Endodermal cell (in vitro differentiated cells): ENCODE measurements around the gene MYO7B. TPM values are rescaled to one million over a fixed set of nuclear protein-coding genes. Genes with fewer than 3 reads are reported as not detected.

ENCODE experiments used
- DNase-seq: peaks from one replicate; pipeline ENCODE4 v3.0.0-alpha.2; 2017
- H3K27ac ChIP-seq: 2 replicates; pipeline ENCODE4 v1.5.1; 2013; ENCODE audit warnings: mild to moderate bottlenecking, low read depth, low read length, moderate library complexity
- H3K27me3 ChIP-seq: 2 replicates; pipeline ENCODE4 v1.6.1; 2013; ENCODE audit warnings: mild to moderate bottlenecking, low read length, moderate library complexity; ENCODE audit not compliant: insufficient read depth, control insufficient read depth, poor library complexity, severe bottlenecking
- H3K36me3 ChIP-seq: 2 replicates; pipeline ENCODE4 v1.7.0; 2013; ENCODE audit warnings: mild to moderate bottlenecking, low read length, moderate library complexity; ENCODE audit not compliant: control insufficient read depth, insufficient read depth
- H3K4me1 ChIP-seq: one replicate; pipeline ENCODE4 v1.7.0; 2013; ENCODE audit warnings: low read length; ENCODE audit not compliant: control insufficient read depth, insufficient read depth
- H3K4me3 ChIP-seq: 2 replicates; pipeline ENCODE4 v1.5.1; 2013; ENCODE audit warnings: mild to moderate bottlenecking, low read length, moderate library complexity
- H3K9ac ChIP-seq: 2 replicates; pipeline ENCODE4 v1.6.1; 2013; ENCODE audit warnings: mild to moderate bottlenecking, low read length, moderate library complexity; ENCODE audit not compliant: poor library complexity, severe bottlenecking; ENCODE audit errors: extremely low read depth
- H3K9me3 ChIP-seq: 2 replicates; pipeline ENCODE4 v1.6.1; 2013; ENCODE audit warnings: mild to moderate bottlenecking, low read length, moderate library complexity; ENCODE audit not compliant: control insufficient read depth
- H3K27ac Mint-ChIP-seq: 2 replicates; pipeline ENCODE4 v1.8.0; 2020; ENCODE audit warnings: mixed read lengths
- H3K27me3 Mint-ChIP-seq: 2 replicates; pipeline ENCODE4 v1.8.0; 2021; ENCODE audit warnings: mild to moderate bottlenecking, mixed read lengths; ENCODE audit not compliant: insufficient read depth
- H3K36me3 Mint-ChIP-seq: 2 replicates; pipeline ENCODE4 v1.8.0; 2020; ENCODE audit warnings: low read depth, mixed read lengths
- H3K4me1 Mint-ChIP-seq: 2 replicates; pipeline ENCODE4 v1.8.0; 2020; ENCODE audit warnings: mixed read lengths
- H3K4me3 Mint-ChIP-seq: 2 replicates; pipeline ENCODE4 v1.8.0; 2020; ENCODE audit warnings: mild to moderate bottlenecking, moderate library complexity, mixed read lengths
- H3K9me3 Mint-ChIP-seq: 2 replicates; pipeline ENCODE4 v1.8.0; 2020; ENCODE audit warnings: mild to moderate bottlenecking, mixed read lengths
- CTCF ChIP-seq: fragments of 200-600 bp; sonication (generic); conservative IDR thresholded peaks from 2 replicates; pipeline ENCODE4 v1.5.0; 2021; ENCODE audit warnings: antibody characterized with exemption, mild to moderate bottlenecking
- WGBS, 2 experiments: methylation state at CpG; one replicate each; pipeline versions ENCODE4 v1.1.5 to v1.1.7; 2013; ENCODE audit warnings: missing lambda C conversion rate in 2 of 2, mixed read lengths in 1 of 2; ENCODE audit not compliant: insufficient coverage in 1 of 2, insufficient read length in 1 of 2; 5-methylcytosine and 5-hydroxymethylcytosine counted together
- total RNA-seq, 2 donors: library from RNA; stranded (reverse); fragmentation: NEBNext Ultra II Directional in 1 of 2; extraction: Animal tissue kit (Norgen Biotek cat#: 25700) in 1 of 2; gene quantifications; 2 replicates in 1 of 2; 3 replicates in 1 of 2; pipeline ENCODE4 v1.2.1, GENCODE V29; 2021

Gene MYO7B
- total RNA-seq, 2 donors from 2014 or later: 0.11 TPM; not detected in 1

- Histone ChIP-seq H3K27me3 (peaks cover 8% of the 10 kb centered on the region), H3K27ac (no peak overlapping the region), H3K9me3 (peaks cover 3% of the 10 kb centered on the region), H3K4me3 (no peak overlapping the region), H3K4me1 (no peaks in the 10 kb centered on the region), H3K36me3 (no peaks in the 10 kb centered on the region), H3K9ac (no peak overlapping the region)
- peaks cover 2% of the 10 kb centered on the region for H3K4me1 Mint-ChIP-seq
- no peak for TF ChIP-seq CTCF
- no peaks in the 10 kb centered on the region for H3K36me3 Mint-ChIP-seq
- peaks cover 10% of the 10 kb centered on the region for H3K27me3 Mint-ChIP-seq
- DNase-seq: no peak
- H3K4me3 Mint-ChIP-seq: no peak overlapping the region
- peaks cover 3% of the 10 kb centered on the region for H3K9me3 Mint-ChIP-seq
- H3K27ac Mint-ChIP-seq: no peak overlapping the region
Observed at GRCh38 chr2:127683056-127683455, 147.6 kb downstream of the MYO7B start.

DNA sequence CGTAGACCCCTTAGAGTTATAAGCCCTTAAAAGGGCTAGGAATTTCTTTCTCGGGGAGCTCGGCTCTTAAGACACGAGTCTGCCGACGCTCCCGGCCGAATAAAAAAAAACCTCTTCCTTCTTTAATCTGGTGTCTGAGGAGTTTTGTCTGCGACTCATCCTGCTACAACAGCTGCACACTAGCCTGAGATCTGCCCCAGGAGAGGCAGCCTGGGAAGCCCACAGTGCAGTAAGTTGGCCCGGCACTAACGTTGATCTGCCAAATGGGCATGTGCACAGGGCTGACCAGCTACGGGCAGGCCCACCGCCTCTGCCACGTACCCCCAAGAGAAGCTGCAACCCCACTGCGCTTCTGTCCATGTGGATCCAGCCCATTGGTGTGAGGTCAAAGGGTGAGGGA is 148.3 kb downstream of the MYO7B start:
- Histone ChIP-seq H3K27ac (no peak overlapping the region), H3K4me1 (no peaks in the 10 kb centered on the region), H3K4me3 (no peak overlapping the region), H3K9me3 (peaks cover 10% of the 10 kb centered on the region), H3K27me3 (peaks cover 1% of the 10 kb centered on the region), H3K9ac (no peak overlapping the region), H3K36me3 (no peaks in the 10 kb centered on the region)
- TF ChIP-seq CTCF: no peak
- Mint-ChIP-seq H3K27ac (peak overlapping the region; percentile 8), H3K27me3 (peaks cover 3% of the 10 kb centered on the region), H3K9me3 (peaks cover 10% of the 10 kb centered on the region), H3K4me3 (no peak overlapping the region), H3K4me1 (peaks cover 2% of the 10 kb centered on the region), H3K36me3 (no peaks in the 10 kb centered on the region)
- peak; percentile 29 for DNase-seq
- 86 to 100% methylated on average over 5 to 15 of the region's 15 CpGs for WGBS, 2 experiments

- H3K4me1 ChIP-seq: no peaks in the 10 kb centered on the region
- H3K9me3 ChIP-seq: peaks cover 25% of the 10 kb centered on the region
- H3K36me3 ChIP-seq: no peaks in the 10 kb centered on the region
- H3K27me3 ChIP-seq: no peaks in the 10 kb centered on the region
- Mint-ChIP-seq H3K27ac (no peak overlapping the region), H3K36me3 (no peaks in the 10 kb centered on the region), H3K9me3 (peaks cover 26% of the 10 kb centered on the region), H3K27me3 (peaks cover 1% of the 10 kb centered on the region), H3K4me1 (peaks cover 2% of the 10 kb centered on the region), H3K4me3 (no peak overlapping the region)
- TF ChIP-seq CTCF: no peak
- WGBS, 2 experiments: 79 to 91% methylated on average over 7 to 8 of the region's 8 CpGs
- DNase-seq: no peak
- no peak overlapping the region for H3K27ac ChIP-seq
- no peak overlapping the region for H3K4me3 ChIP-seq
- H3K9ac ChIP-seq: no peak overlapping the region
Observed at GRCh38 chr2:127685410-127686080, 150.1 kb downstream of the MYO7B start.

Other genes with a start within 250 kb of the MYO7B start
- 10 to 100 TPM; 64.5 to 72.6 TPM for gene ERCC3, start 241.5 kb upstream of the MYO7B start, total RNA-seq
- 10 to 100 TPM; 27.9 to 31.6 TPM for gene MAP3K2, start 147.7 kb upstream of the MYO7B start, total RNA-seq
- under 1 TPM; 0.46 to 0.51 TPM for gene PROC, start 117.3 kb upstream of the MYO7B start, total RNA-seq
- 100 to 1,000 TPM in 1 of 2 donors, 10 to 100 TPM in 1; 91.4 to 107 TPM for gene IWS1, start 9.2 kb upstream of the MYO7B start, total RNA-seq
- under 1 TPM in 1 of 2 donors, not detected in 1; 0.24 TPM for gene GPR17, start 110.5 kb downstream of the MYO7B start, total RNA-seq
- gene LIMS2, start 139.8 kb downstream of the MYO7B start, total RNA-seq: 1 to 10 TPM; 3.9 to 9.8 TPM
- gene SFT2D3, start 165.8 kb downstream of the MYO7B start, total RNA-seq: 10 to 100 TPM in 1 of 2 donors, 1 to 10 TPM in 1; 5.5 to 10.1 TPM